GM23248 (cell line): Measurements from ENCODE around the gene STK25. TPM values are rescaled to one million over a fixed set of nuclear protein-coding genes. Genes with fewer than 3 reads are reported as not detected.
"Not testable (repeated sequence)": the region's sequence is repeated elsewhere in the genome, so short reads cannot be mapped to it uniquely, and the experiment has no call there.

Source experiments
- DNase-seq: peaks from one replicate; pipeline ENCODE4 v3.0.0-alpha.2; 2015
- H2AFZ ChIP-seq: fragments of 200-600 bp; sonication (generic); 2 replicates; pipeline ENCODE4 v1.6.1; 2016; ENCODE audit warnings: antibody characterized with exemption
- H3F3A ChIP-seq: fragments of 200-600 bp; sonication (generic); 2 replicates; pipeline ENCODE4 v1.6.1; 2016; ENCODE audit warnings: mild to moderate bottlenecking, antibody characterized with exemption, mixed run types; ENCODE audit not compliant: insufficient read depth
- H3K27ac ChIP-seq: fragments of 200-600 bp; sonication (generic); 2 replicates; pipeline ENCODE4 v1.5.1; 2016; ENCODE audit warnings: mild to moderate bottlenecking
- H3K27me3 ChIP-seq: fragments of 200-600 bp; sonication (generic); replicated peaks from 2 replicates; pipeline ENCODE4 v1.6.1; 2016; ENCODE audit warnings: mild to moderate bottlenecking; ENCODE audit not compliant: insufficient read depth
- H3K36me3 ChIP-seq: fragments of 200-600 bp; sonication (generic); 2 replicates; pipeline ENCODE4 v1.6.1; 2016; ENCODE audit warnings: low read depth, mild to moderate bottlenecking
- H3K4me1 ChIP-seq: fragments of 200-600 bp; sonication (generic); 2 replicates; pipeline ENCODE4 v1.6.1; 2016; ENCODE audit warnings: mild to moderate bottlenecking; ENCODE audit not compliant: insufficient read depth
- H3K4me2 ChIP-seq: fragments of 200-600 bp; sonication (generic); one replicate; pipeline ENCODE4 v1.6.1; 2016; ENCODE audit warnings: mild to moderate bottlenecking; ENCODE audit not compliant: unreplicated experiment
- H3K4me3 ChIP-seq: fragments of 200-600 bp; sonication (generic); 2 replicates; pipeline ENCODE4 v1.5.1; 2016; ENCODE audit warnings: mild to moderate bottlenecking
- H3K79me2 ChIP-seq: fragments of 200-600 bp; sonication (generic); 2 replicates; pipeline ENCODE4 v1.6.1; 2016; ENCODE audit warnings: mild to moderate bottlenecking; ENCODE audit not compliant: insufficient read depth
- H3K9ac ChIP-seq: fragments of 200-600 bp; sonication (generic); 2 replicates; pipeline ENCODE4 v1.6.1; 2016; ENCODE audit warnings: mild to moderate bottlenecking
- H3K9me2 ChIP-seq: fragments of 200-600 bp; sonication (generic); 2 replicates; pipeline ENCODE4 v1.6.1; 2016; ENCODE audit warnings: mixed run types, mild to moderate bottlenecking, moderate library complexity; ENCODE audit not compliant: insufficient read depth
- H3K9me3 ChIP-seq: fragments of 200-600 bp; sonication (generic); one replicate; pipeline ENCODE4 v1.6.1; 2017; ENCODE audit warnings: low read depth
- H4K20me1 ChIP-seq: fragments of 200-600 bp; sonication (generic); 2 replicates; pipeline ENCODE4 v1.6.0; 2016; ENCODE audit not compliant: insufficient read depth
- EZH2 ChIP-seq: fragments of 200-600 bp; sonication (generic); IDR thresholded peaks from 2 replicates; pipeline ENCODE4 v1.6.1; 2018; ENCODE audit warnings: antibody characterized with exemption, mild to moderate bottlenecking; ENCODE audit not compliant: insufficient read depth, poor library complexity, severe bottlenecking
- EZH2phosphoT487 ChIP-seq: fragments of 200-600 bp; sonication (generic); IDR thresholded peaks from 2 replicates; pipeline ENCODE4 v1.6.1; 2018; ENCODE audit warnings: antibody characterized with exemption, moderate library complexity, mild to moderate bottlenecking, low read depth; ENCODE audit not compliant: insufficient read depth
- WGBS, 2 experiments: methylation state at CpG; one replicate each; pipeline ENCODE4 v1.1.6; 2015 to 2017; ENCODE audit warnings: low lambda C conversion rate in 2 of 2, low coverage in 1 of 2; ENCODE audit errors: missing lambda C conversion rate in 2 of 2; 5-methylcytosine and 5-hydroxymethylcytosine counted together
- in situ Hi-C: fragments of 300-500 bp; cut with MboI; formaldehyde crosslinking; loops from 2 replicates; pipeline ENCODE4 v1.15.0; 2020
- polyA plus RNA-seq: library from polyadenylated mRNA; unstranded; fragments of >200 nt; fragmentation: Nextera tagmentation; extraction: Ambion mirVana; gene quantifications from 2 replicates; pipeline ENCODE4 v1.2.1, GENCODE V29; 2016
- total RNA-seq: library from RNA; depleted of rRNA; stranded (reverse); fragments of >200 nt; shearing (Covaris generic); gene quantifications from 2 replicates; pipeline ENCODE4 v1.2.3, GENCODE V29; 2014

The STK25 gene
- total and polyA plus RNA-seq, 2 experiments from 2014 or later = 120 to 239 TPM

DNA sequence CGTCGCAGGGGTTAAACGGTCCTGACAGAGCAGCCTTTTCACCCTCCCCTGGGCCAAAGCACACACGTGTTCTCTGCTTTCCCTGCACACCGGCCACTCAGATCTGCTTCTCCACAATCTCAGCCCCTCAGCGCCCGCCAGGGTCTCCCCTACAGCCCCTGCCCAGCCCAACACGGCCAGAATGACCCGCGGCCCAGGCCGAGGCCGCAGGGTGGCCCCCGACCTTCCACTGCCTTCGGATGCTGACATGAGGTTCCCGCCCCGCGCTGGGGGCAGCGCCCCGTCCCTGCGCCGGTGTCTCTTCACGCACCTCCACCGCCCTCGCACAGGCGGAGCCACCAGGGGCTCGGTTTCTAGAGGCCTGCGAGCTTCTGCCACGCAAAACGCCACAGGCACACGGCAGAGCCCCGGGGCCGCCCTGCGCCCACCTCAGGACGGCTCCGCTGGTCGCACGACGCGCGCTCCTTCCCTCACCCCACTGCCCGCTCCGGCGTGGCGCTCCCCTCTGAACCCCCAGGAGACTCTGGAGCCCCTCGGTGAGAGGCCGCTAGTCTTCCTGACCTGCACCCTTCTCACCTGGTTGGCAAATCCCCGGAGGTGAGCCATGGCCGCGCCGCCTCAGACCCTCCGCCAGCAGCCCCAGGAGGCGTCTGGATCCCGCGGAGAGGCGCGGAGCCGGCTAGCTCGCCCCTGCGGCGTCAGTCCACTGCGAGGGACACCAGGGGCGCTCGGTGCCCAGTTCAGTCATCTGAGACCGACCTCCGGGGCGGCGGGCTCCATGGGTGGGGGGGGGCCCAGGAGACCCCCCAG lies 749 bp downstream of the STK25 start:
- Histone ChIP-seq H3K4me2 (peak overlapping the region; percentile 83), H3K4me3 (peak overlapping the region; percentile 82), H3K9me2 (no peaks in the 10 kb centered on the region), H3K9me3 (no peaks in the 10 kb centered on the region), H2AFZ (peak overlapping the region; percentile 66; the same call in 1 of the 2 replicates), H3K79me2 (peaks cover 53% of the 10 kb centered on the region), H3K36me3 (no peaks in the 10 kb centered on the region), H3F3A (no peaks in the 10 kb centered on the region), H3K27ac (no peak overlapping the region), H4K20me1 (peaks cover 13% of the 10 kb centered on the region; the same call in 1 of the 2 replicates), H3K4me1 (no peaks in the 10 kb centered on the region), H3K9ac (peak overlapping the region; percentile 83), H3K27me3 (no peaks in the 10 kb centered on the region)
- in situ Hi-C loops = no loop called here
- peak; percentile 79 for DNase-seq
- TF ChIP-seq EZH2 = no peak
- no peak for TF ChIP-seq EZH2phosphoT487
- WGBS, 2 experiments = 1 to 3% methylated on average over 53 to 56 of the region's 67 CpGs

GRCh38 chr2:241506793-241507429 lies 1.5 kb downstream of the STK25 start:
- TF ChIP-seq EZH2 = no peak
- Histone ChIP-seq H2AFZ (no peak overlapping the region), H3K9me3 (no peaks in the 10 kb centered on the region), H3F3A (no peaks in the 10 kb centered on the region), H4K20me1 (peaks cover 13% of the 10 kb centered on the region; the same call in 1 of the 2 replicates), H3K27ac (no peak overlapping the region), H3K36me3 (no peaks in the 10 kb centered on the region), H3K4me1 (no peaks in the 10 kb centered on the region), H3K9me2 (no peaks in the 10 kb centered on the region), H3K4me3 (peak overlapping the region; percentile 82), H3K27me3 (no peaks in the 10 kb centered on the region), H3K79me2 (peaks cover 60% of the 10 kb centered on the region), H3K4me2 (peak overlapping the region; percentile 83), H3K9ac (peak overlapping the region; percentile 83)
- WGBS, 2 experiments = 24 to 27% methylated on average over 19 of the region's 19 CpGs
- in situ Hi-C loops = no loop called here
- peak; percentile 30 for DNase-seq

- H3K4me2 ChIP-seq = peak overlapping the region; percentile 83
- H3K27me3 ChIP-seq, H3K9me2 ChIP-seq, H3F3A ChIP-seq, in situ Hi-C loops, H2AFZ ChIP-seq, H3K36me3 ChIP-seq, H3K4me1 ChIP-seq, H3K27ac ChIP-seq, H3K9me3 ChIP-seq, DNase-seq: not testable (repeated sequence)
- 94% methylated on average over 11 of the region's 11 CpGs for WGBS, 2 experiments
- H3K79me2 ChIP-seq = peaks cover 66% of the 10 kb centered on the region
- peak overlapping the region; percentile 83; the same call in 1 of the 2 replicates for H3K9ac ChIP-seq
- peak overlapping the region; percentile 82 for H3K4me3 ChIP-seq
- peaks cover 13% of the 10 kb centered on the region; the same call in 1 of the 2 replicates for H4K20me1 ChIP-seq
Measured at GRCh38 chr2:241506317-241506716, 2.1 kb downstream of the STK25 start.

- H3K4me2 ChIP-seq = no peak overlapping the region
- peaks cover 13% of the 10 kb centered on the region; the same call in 1 of the 2 replicates for H4K20me1 ChIP-seq
- H3K27ac ChIP-seq = no peak overlapping the region
- TF ChIP-seq EZH2phosphoT487 (no peak), EZH2 (no peak)
- H3K4me1 ChIP-seq = no peaks in the 10 kb centered on the region
- no peaks in the 10 kb centered on the region for H3F3A ChIP-seq
- WGBS, 2 experiments = 82 to 89% methylated on average over 6 to 7 of the region's 7 CpGs
- H3K36me3 ChIP-seq = no peaks in the 10 kb centered on the region
- no peak overlapping the region for H3K4me3 ChIP-seq
- no peaks in the 10 kb centered on the region for H3K9me2 ChIP-seq
- H2AFZ ChIP-seq = no peak overlapping the region
- H3K9me3 ChIP-seq = no peaks in the 10 kb centered on the region
- in situ Hi-C loops = no loop called here
- peak; percentile 32 for DNase-seq
- peaks cover 72% of the 10 kb centered on the region for H3K79me2 ChIP-seq
- no peak overlapping the region for H3K9ac ChIP-seq
- no peaks in the 10 kb centered on the region for H3K27me3 ChIP-seq
Measured at GRCh38 chr2:241505781-241506201, 2.6 kb downstream of the STK25 start.
